GM21576 (cell line): ENCODE data around the gene MAP3K5.

ENCODE experiments used
- ATAC-seq: cut with Tn5 transposase; IDR thresholded peaks from one replicate; pipeline ENCODE4 v1.9.1; 2021; ENCODE audit warnings: mild to moderate bottlenecking, moderate library complexity; ENCODE audit not compliant: unreplicated experiment

Gene MAP3K5

DNA sequence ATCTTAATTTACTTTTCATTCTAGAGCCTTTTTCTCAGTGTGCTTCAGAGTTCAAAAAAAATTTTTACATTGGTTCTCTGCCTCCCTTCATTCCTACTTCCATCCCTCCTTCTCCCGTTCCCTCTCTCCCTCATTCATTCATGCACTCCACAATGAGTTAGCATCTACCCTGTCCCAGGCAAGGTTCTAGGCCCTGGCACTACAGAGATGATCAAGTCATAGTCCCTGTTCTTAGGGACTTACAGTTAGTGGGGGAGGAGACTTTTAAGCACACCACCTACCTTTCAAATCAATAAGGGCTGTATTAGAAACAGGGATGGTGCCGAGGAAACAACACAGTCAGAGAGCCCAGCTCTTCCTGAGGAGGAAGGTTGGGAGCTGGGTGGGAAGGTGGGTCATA, 40.3 kb downstream of the MAP3K5 start:
- no peak for ATAC-seq

GRCh38 chr6:136751522-136751956, 40.7 kb downstream of the MAP3K5 start:
- peak; percentile 94 for ATAC-seq

GRCh38 chr6:136750696-136751521, 41.4 kb downstream of the MAP3K5 start:
- no peak for ATAC-seq

DNA sequence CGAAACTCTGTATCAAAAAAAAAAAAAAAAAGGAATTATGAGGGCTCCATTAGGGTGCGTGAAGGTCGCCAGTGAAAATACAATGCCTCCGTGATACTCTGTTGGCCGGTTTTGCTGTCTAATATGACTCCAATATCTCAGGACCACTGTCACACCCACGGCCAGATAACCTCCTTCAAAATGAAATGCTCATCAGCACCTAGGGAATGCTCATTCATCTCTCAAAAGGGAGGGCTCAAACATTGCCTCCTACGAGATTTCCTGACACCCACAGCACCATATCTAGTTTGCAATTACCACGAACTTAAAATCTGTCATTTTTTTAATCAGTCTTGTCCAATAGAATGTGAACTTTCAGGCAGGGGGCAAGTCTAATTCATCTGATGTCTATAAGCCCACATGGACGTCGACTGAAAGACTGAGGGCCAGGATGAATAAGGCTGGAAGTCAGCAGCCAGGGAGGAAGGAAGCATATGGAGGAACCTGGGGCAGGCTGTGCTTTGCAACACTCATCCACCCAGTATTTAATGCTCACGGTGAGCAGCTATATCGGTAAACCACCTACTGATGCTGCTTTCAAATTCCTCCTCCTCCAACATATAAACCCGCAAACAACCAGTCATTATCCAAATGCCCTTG, 42.8 kb downstream of the MAP3K5 start:
- ATAC-seq, result no peak

GRCh38 chr6:136747507-136747906, 44.8 kb downstream of the MAP3K5 start:
- ATAC-seq, result no peak

DNA sequence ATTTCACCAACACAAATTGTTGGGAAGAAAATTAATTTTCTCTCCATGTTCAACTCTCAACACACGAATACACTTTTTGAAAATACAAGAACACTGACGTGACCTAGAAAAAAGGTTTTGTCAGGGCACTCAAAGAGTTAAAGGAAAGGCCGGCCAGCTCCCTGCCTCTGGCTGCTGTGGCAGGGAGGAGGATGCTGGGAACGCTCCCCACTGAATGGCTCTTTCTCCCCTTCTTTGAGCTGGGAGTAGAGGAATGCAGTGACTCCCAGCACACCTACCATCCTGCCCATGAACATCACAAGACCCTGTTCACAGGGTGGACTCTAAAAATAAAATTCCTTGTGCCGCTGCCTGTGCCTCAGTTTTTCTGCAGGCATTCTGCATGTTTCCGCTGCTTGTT, 47.0 kb downstream of the MAP3K5 start:
- ATAC-seq, result no peak

- no peak for ATAC-seq
Observed at GRCh38 chr6:136744889-136745288, 47.4 kb downstream of the MAP3K5 start.

GRCh38 chr6:136742125-136742524, 50.2 kb downstream of the MAP3K5 start:
- no peak for ATAC-seq

GRCh38 chr6:136740050-136740974, 52.0 kb downstream of the MAP3K5 start:
- ATAC-seq, result no peak

GRCh38 chr6:136739501-136739900, 52.8 kb downstream of the MAP3K5 start:
- no peak for ATAC-seq

DNA sequence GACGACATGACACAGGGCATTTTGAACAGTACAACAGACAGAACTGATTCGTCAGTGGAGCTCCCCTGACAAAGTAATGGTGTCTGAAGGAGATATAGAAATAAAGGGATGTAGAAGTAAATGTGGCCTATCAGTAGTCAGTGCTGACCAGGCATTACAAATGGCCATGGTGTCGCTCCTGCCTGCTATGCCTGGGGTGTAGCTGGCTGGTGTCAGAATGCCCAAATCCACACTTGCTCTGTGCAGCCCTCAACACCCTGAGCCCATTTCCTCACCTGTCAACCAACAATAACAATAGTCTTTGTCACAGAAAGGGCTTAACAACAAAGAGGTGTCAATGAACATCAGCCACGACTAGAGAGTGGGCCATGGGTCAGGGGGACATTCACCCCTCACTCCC, 53.2 kb downstream of the MAP3K5 start:
- no peak for ATAC-seq

DNA sequence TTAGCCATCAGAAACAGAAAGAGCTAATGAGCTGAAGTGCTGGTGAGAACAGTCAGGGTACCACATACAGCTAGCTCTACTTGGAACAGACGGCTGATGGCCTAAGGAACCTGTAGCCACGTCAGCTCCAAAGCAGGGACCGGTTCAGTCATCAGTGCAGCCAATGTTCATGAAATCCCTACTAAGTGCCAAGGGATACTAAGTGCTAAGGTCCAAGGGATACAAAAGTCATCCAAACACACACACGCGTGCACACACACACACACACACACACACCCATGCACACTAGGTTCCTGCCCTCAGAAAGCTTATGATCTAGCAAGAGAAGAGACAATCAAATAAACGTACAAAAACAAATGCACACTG, 53.6 kb downstream of the MAP3K5 start:
- ATAC-seq, result no peak

DNA sequence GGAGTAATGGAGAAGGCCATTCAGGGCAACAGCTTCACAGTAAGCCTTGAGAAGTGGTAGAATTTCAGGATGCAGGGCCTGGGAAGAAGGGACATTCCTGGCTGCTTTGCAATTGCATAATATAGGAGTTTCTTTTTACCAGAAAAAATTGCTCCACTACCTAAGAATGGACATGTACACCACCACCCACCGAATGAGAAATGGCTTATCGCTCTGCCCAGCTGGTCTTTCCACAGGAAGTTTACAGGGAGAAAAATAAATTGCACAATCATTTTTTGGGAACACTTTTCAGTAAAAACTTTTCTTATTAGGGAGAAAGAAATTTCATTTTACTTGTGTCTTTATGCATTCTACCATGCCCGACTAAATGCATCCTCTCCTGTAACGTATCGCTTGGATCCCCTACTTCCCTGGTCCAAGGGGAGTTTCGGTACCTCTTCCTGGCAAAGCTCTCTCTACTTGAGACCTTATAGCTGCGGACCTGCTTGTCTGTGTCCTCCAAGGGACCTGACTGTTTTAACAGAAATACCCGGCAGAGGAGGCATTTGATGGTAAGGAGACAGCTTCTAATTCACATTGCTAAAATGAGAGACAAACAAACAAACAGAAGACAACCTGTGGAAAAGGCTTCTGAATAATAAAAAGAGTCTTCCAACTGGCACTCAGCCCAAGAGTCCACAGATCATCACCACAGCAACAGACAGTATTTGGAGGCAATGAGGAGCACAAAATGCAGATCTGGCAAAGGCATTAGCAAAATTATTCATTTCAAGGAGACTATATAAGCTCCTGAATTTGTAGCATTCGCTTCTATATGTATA, 54.2 kb downstream of the MAP3K5 start:
- no peak for ATAC-seq

GRCh38 chr6:136737374-136737844, 54.9 kb downstream of the MAP3K5 start:
- no peak for ATAC-seq

GRCh38 chr6:136736281-136736960, 55.9 kb downstream of the MAP3K5 start:
- ATAC-seq, result no peak

DNA sequence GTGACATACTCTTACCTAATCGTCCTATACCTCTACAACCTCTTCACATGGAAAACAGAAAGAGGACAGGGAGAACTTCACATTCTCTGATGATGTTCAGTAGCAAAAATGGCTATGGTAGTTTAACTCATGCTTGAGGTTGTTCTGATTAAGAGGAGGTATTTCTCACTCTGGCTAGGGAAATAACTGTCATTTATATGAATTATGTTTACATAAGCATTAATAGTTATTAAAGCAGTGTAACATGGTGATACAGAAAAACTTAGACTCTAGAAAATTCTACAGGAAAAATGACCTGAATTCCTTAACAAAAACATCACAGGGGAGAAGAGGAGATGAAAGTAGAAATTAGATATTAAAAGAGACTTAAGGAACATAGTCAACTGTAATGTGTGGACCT, 57.3 kb downstream of the MAP3K5 start:
- ATAC-seq, result no peak

DNA sequence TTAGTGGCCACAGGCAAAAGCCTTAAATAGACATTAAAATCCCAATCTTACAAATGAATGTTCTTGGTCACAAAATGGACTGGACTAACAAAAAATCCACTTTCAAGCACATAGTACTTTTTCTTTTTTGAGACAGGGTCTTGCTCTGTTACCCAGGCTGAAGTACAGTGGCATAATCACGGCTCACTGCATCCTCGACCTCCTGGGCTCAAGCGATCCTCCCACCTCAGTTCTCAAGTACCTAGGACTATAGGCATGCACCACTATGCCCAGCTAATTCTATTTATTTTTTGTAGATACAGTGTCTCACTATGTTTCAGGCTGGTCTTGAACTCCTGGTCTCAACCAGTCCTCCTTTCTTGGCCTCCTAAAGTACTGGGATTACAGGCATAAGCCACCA, 59.4 kb downstream of the MAP3K5 start:
- no peak for ATAC-seq

GRCh38 chr6:136729832-136730231, 62.4 kb downstream of the MAP3K5 start:
- ATAC-seq, result no peak

- no peak for ATAC-seq
Observed at GRCh38 chr6:136728976-136729515, 63.2 kb downstream of the MAP3K5 start.
